Mucosa of rectum (tissue), 2 donors: ENCODE results near the gene CWC25.

Experiments used
- H3K27ac ChIP-seq, 2 donors: one replicate each; pipeline ENCODE4 v1.7.0; 2013; ENCODE audit warnings: inconsistent platforms in 2 of 2, low read depth in 2 of 2, low read length in 2 of 2
- H3K27me3 ChIP-seq, 2 donors: one replicate each; pipeline ENCODE4 v1.7.0; 2013; ENCODE audit warnings: low read length in 2 of 2; ENCODE audit not compliant: control insufficient read depth in 2 of 2, insufficient read depth in 2 of 2
- H3K36me3 ChIP-seq, 2 donors: one replicate each; pipeline ENCODE4 v1.7.0; 2013; ENCODE audit warnings: low read length in 2 of 2; ENCODE audit not compliant: control insufficient read depth in 2 of 2, insufficient read depth in 2 of 2
- H3K4me1 ChIP-seq, 2 donors: one replicate each; pipeline ENCODE4 v1.7.0; 2013; ENCODE audit warnings: low read length in 2 of 2, mild to moderate bottlenecking in 1 of 2; ENCODE audit not compliant: control insufficient read depth in 2 of 2, insufficient read depth in 2 of 2
- H3K4me3 ChIP-seq, 2 donors: one replicate each; pipeline ENCODE4 v1.7.0; 2013; ENCODE audit warnings: low read length in 2 of 2
- H3K9ac ChIP-seq, 2 donors: one replicate each; pipeline ENCODE4 v1.7.0; 2013; ENCODE audit warnings: low read length in 2 of 2, low read depth in 1 of 2, mild to moderate bottlenecking in 1 of 2
- H3K9me3 ChIP-seq, 2 donors: one replicate each; pipeline ENCODE4 v1.7.0; 2013; ENCODE audit warnings: low read length in 2 of 2; ENCODE audit not compliant: control insufficient read depth in 2 of 2
- donor health status: healthy.
- donor health status: Normal muscosa, but diverticular disease.

Gene CWC25

DNA sequence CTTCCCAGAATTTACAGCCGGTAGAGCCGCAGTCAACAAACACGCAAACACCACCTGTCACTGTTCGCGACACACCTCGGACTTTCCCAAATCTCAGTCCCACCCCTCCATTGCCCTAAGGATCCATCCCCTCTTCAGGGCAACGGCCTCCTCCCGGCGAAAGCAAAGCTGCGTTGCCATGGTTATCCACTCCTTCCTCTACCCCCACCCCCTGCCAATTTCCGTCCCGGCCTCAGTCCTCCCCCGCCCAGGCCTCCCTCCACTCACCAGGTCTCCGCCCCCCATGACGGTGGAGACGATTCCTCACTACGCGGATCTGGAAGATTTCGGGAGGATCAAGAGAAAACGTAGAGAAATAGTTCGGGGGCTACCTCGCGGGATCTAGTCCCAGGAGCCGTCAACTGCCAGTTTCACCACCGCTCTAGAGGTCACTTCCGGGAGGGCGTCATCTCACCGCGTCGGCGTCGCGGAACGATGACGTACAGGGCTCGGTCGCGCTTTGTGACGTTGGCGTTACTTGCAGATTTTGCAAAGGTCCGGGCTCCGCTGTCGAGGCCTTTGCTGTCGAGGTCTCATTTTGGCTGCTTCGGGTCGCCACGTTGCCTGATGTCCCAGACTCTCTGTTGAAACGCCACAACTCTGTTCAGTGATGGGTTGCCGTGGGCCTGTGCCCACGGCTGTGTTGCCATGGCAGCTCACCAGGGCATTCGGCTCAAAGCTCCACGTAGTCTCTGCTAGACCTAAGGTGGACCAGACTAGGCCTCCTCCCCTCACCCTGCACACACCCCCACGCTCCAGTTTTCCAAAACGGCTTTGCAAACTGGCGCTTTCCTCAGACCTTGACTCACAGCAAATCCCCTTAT, at the start of gene CWC25:
CWC25 (minus strand) TSS at position 423 of the 863 bp plus-strand sequence; CDS start at position 285, 138 bp downstream.
- Histone ChIP-seq H3K27me3 (no peaks in the 10 kb centered on the region), H3K9me3 (no peaks in the 10 kb centered on the region), H3K36me3 (peaks cover 7 to 9% of the 10 kb centered on the region in 2 donors), H3K4me1 (peaks cover 13 to 14% of the 10 kb centered on the region in 2 donors), H3K9ac (peak within 1 kb of the TSS; percentile 87 to 99), H3K4me3 (peak within 1 kb of the TSS; percentile 89 to 100), H3K27ac (peak within 1 kb of the TSS; percentile 94 to 96)

DNA sequence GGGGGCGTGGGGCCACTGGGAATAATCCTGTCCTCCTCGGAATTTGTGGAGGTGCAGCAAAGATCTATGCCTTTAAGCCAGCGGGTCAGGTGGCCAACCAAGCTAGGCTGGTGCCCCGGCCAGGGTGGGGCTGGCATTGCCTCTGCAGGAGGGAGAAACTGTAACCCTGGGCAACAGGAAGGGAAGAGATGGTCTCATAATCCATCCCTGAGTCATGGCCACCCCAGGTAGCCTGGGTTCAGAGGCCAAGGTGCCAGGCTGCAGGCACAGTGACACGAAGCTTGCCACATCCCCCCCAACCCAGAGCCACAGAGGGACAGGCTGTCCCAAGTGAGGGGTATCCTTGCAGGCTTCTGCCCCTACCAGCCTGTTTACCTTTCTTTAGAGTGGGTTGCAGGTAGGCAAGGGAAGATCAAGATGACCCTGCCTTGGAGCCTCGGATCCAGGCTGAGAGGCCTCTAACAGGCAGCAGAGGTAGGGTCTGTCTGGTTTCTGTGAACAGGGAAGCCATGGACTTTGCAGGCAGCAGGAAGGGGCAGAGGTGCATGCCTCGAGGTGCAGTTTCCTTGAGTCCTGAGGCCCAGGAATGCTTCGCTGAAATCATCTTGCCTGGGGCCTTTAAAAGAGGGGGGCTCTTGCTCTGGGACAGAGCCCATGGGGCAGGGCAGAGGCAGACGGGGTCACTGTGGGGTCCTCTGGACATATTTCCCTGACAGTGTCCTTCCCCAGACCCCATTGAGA, 48.7 kb upstream of the CWC25 start:
- H3K4me3 ChIP-seq, result peak overlapping the region in 1 of 2 donors; percentile 28
- peak overlapping the region; percentile 9 to 82 for H3K9ac ChIP-seq
- peaks cover 13 to 33% of the 10 kb centered on the region in 2 donors for H3K36me3 ChIP-seq
- H3K4me1 ChIP-seq, result peaks cover 43 to 60% of the 10 kb centered on the region in 2 donors
- no peaks in the 10 kb centered on the region for H3K9me3 ChIP-seq
- H3K27me3 ChIP-seq, result no peaks in the 10 kb centered on the region
- no peak overlapping the region for H3K27ac ChIP-seq

- H3K4me1 ChIP-seq, result peaks cover 43 to 61% of the 10 kb centered on the region in 2 donors
- no peaks in the 10 kb centered on the region for H3K9me3 ChIP-seq
- peak overlapping the region; percentile 86 to 87 for H3K4me3 ChIP-seq
- H3K9ac ChIP-seq, result peak overlapping the region; percentile 58 to 82
- peak overlapping the region; percentile 96 to 99 for H3K27ac ChIP-seq
- H3K36me3 ChIP-seq, result peaks cover 3 to 24% of the 10 kb centered on the region in 2 donors
- no peaks in the 10 kb centered on the region for H3K27me3 ChIP-seq
Measured at GRCh38 chr17:38872671-38873385, 47.7 kb upstream of the CWC25 start.

- peak overlapping the region; percentile 96 to 99 for H3K27ac ChIP-seq
Measured at GRCh38 chr17:38872027-38872511, 46.9 kb upstream of the CWC25 start.

GRCh38 chr17:38871247-38872015, 46.3 kb upstream of the CWC25 start:
- H3K27ac ChIP-seq, result peak overlapping the region; percentile 96 to 99
- no peaks in the 10 kb centered on the region for H3K9me3 ChIP-seq
- peaks cover 36 to 52% of the 10 kb centered on the region in 2 donors for H3K4me1 ChIP-seq
- peak overlapping the region; percentile 86 to 87 for H3K4me3 ChIP-seq
- peak overlapping the region; percentile 74 to 82 for H3K9ac ChIP-seq
- peaks cover 0 to 16% of the 10 kb centered on the region in 2 donors for H3K36me3 ChIP-seq
- no peaks in the 10 kb centered on the region for H3K27me3 ChIP-seq

More at GRCh38 chr17:38872027-38872511, 46.9 kb upstream of the CWC25 start:
- Histone ChIP-seq H3K9me3 (no peaks in the 10 kb centered on the region), H3K9ac (peak overlapping the region; percentile 58 to 82), H3K36me3 (peaks cover 3 to 18% of the 10 kb centered on the region in 2 donors), H3K27me3 (no peaks in the 10 kb centered on the region), H3K4me1 (peaks cover 39 to 55% of the 10 kb centered on the region in 2 donors), H3K4me3 (peak overlapping the region; percentile 86 to 87)

DNA sequence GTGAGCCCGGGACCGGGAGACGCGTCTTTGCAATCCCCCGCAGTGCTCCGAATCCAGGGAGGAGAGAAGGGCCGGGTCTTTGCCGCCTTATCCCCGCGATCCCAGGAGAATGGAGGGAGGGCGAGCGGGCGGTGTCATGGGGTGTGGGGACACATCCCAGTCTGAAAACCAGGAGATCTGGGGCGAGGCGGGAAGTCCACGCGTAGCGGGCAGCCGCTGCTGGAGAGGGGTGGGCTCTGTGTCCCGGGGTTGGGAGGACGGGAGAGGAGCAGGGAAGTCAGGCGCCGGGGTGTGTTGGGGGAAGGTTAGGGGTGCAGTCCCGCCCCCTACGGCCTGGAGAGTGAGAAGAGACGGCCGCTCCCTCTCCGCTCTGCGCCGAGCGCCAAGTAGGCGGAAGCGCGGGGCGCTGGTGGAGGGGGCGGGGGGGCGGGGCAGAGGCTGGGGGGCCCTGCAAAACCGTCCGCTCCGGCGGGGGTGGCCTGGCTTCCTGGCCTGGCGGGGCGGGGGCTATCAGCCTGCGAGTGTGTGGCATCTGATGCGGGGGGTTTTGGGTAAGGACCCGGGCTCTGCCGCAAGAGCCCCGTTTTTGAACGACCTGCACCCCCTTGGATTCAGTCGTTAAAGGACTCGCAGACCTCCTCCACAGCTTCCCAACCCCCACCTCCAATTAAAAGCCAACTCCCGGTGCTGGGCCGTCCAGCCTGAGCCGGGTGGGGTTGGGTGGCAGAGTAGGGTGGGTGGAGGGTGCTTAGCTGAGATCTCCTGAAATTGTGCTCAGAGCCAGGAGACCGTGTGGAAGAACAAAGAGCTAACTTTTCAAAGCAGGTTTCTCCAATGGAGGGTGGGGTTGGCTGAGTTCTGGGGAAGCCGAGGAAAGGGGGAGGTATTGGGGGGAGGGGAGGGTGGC, 45.4 kb upstream of the CWC25 start:
- H3K4me3 ChIP-seq, result peak overlapping the region; percentile 86 to 87
- H3K4me1 ChIP-seq, result peaks cover 36 to 50% of the 10 kb centered on the region in 2 donors
- peaks cover 0 to 16% of the 10 kb centered on the region in 2 donors for H3K36me3 ChIP-seq
- peak overlapping the region; percentile 95 to 98 for H3K9ac ChIP-seq
- no peaks in the 10 kb centered on the region for H3K27me3 ChIP-seq
- no peaks in the 10 kb centered on the region for H3K9me3 ChIP-seq
- peak overlapping the region; percentile 96 to 99 for H3K27ac ChIP-seq

DNA sequence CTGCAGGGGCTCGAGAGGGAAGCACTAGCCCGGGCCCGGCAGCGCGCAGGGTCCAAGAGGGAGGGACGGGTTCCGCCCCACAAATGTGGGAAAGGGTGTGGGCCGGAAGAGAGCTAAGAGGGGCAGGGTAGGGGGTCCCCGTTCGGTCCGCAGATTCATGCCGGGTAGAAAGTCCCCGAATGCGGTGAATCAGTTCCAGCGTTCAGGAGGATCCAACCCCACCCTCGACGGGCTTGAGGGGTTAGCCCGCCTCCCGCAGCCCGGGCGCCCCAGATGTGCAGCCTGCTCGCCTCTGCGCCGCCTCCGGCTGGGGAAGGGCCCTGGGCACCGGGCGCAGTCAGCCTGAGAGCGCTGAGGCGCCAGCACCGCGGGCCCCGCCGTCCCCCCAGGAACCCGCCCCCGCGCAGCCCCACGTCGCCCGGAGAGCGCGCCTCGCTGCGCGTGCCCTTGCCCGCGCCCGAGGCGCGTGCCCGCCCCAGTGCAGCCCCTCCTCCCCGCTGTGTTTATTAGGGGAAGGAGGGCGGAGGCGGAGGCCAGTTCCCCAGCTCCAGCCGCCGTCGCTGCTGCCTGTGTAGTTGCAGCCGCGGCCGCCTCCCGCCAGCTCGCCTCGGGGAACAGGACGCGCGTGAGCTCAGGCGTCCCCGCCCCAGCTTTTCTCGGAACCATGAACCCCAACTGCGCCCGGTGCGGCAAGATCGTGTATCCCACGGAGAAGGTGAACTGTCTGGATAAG, 44.6 kb upstream of the CWC25 start, which contains the start of gene LASP1:
LASP1 (plus strand) TSS at position 533 of the 733 bp plus-strand sequence; CDS start at position 665, 132 bp downstream.
- Histone ChIP-seq H3K27me3 (no peaks in the 10 kb centered on the region), H3K4me1 (peaks cover 31 to 43% of the 10 kb centered on the region in 2 donors), H3K27ac (peak within 1 kb of the TSS; percentile 96 to 99), H3K36me3 (peaks cover 0 to 16% of the 10 kb centered on the region in 2 donors), H3K9ac (peak within 1 kb of the TSS; percentile 95 to 98), H3K4me3 (peak within 1 kb of the TSS; percentile 86 to 87), H3K9me3 (no peaks in the 10 kb centered on the region)
